Activated CD4-positive, alpha-beta T cell treated with anti-CD3 and anti-CD28 coated beads, Interleukin-2, amount 50 U/mL, for 48 hours (primary cell): Measurements from ENCODE around the gene ASTN2.
A peak's percentile ranks its signal among the peaks of the same experiment; 100 is the strongest.

ENCODE experiments used
- DNase-seq, 2 experiments: peaks; one replicate each; pipeline ENCODE4 v3.0.0-alpha.2; 2020

The ASTN2 gene

DNA sequence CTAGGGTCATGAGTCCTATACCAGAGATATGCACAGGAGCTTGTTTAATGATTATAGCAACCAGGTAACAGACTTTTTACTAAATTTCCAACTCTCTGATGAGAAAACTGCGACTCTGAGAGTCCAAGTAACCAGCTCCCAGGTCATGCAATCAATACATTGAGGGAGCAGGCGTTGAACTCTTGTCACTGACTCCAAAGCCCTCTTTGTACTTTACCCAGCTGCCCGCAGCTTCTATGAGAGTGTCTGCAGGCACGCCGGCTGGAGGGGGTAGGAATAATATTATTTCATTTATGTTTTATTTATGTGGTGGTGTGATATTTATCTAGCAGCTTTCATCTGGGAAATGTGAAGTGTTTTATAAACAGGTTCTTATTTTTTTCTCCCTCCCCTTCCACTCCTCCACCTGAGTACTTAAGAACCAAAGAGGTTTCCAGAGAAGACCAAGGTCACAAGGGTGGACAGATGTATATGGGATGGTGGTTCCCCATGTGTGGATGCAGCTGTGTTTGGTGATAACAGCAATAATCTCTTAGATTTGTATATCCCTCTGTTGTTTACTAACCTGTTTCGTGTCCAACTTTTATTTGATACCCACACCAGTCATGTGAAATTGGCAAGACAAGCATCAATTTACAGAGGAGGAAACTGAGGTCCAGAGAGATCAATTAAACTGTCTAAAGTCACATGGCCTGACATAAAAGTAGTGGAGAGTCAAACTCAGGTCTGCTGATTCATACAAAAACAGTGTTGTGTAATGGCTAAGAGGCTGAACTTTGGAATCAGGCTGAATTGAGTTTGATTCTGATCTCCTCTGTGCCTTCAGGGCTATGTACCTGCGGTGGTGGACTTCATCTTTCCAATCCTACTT, 867.9 kb downstream of the ASTN2 start:
- no peak for DNase-seq

DNA sequence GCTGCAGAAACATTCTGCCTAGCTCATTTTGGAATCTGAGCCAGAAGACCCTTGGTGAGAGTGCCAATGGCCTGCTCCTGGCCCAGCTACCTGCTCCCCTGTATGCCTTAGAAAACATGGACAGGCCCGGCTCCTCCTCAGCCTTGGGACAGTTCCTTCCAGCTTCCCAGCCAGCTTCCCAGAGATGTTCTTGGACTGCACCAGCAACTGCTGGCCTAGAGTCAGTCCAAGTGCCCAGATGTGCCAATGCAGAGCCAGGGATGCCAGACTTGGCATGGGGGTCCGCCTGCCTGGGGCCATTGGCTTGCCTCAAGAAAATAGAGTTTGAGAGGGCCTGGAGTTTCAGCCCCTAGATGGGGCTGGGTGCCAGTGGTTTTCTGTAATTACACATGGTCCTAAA, 870.0 kb downstream of the ASTN2 start:
- no peak for DNase-seq

DNA sequence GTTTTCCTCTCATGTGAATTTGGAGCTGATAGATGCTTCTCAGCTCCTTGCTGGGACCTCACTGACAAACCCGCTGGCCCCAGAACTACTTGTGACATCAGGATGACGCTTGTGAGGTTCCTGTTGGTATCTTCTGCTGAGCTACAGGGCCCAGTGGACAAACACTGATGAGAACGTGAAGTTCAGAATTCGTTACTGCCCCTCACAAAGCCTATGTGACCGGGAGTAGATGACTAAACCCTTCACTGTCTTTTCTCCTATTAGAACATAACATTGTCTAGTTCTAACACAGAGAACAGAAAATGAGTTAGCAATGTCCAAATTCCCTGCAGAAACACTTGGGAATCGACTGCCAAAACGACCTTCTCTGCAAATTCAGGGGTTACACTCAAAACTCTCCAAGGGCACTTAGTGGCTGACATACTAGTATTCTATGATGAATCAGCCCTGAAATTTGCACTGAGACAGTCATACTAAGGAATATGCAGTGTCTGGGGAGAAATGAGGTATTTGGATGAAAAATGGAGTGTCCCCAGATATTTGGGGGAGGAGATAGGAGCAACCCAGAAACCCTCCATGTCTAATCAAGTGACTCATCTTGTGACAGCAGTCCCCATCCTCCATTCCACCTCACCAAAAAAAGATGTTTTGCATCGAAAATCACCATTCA, 871.0 kb downstream of the ASTN2 start:
- no peak for DNase-seq

DNA sequence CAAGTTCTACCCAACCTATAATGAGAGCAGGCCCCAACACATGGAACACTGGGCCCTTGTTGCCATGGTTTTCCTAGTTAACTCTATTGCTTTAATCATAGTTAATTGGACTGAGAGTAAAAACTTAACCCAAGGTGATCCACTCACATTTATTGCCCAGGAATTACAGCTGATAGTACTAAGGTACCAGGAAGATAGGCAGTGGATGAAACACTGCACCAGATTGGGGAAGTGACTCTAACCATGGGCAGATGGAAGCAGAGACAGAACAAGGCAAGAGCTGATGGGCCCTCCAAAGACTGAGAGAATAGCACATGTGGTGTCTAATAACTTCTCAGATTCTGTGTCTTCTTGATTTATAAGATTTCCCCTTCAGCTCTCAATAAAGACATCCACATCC, 873.5 kb downstream of the ASTN2 start:
- no peak for DNase-seq

DNA sequence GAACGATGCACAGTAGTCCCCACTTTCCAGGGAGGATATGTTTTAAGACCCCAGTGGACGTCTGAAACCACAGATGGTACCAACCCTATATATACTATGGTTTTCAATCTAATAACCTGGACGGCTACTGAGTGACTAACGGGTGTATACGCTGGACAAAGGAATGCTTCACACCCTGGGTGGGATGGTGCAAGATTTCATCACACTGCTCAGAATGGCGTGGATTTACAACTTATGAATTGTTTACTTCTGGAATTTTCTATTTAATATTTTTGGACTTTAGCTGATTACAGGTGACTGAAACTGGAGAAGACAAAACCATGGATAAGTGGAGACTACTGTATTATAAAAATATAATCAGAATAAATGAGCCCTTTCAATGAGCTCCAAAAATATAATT, 875.3 kb downstream of the ASTN2 start:
- DNase-seq: no peak

DNA sequence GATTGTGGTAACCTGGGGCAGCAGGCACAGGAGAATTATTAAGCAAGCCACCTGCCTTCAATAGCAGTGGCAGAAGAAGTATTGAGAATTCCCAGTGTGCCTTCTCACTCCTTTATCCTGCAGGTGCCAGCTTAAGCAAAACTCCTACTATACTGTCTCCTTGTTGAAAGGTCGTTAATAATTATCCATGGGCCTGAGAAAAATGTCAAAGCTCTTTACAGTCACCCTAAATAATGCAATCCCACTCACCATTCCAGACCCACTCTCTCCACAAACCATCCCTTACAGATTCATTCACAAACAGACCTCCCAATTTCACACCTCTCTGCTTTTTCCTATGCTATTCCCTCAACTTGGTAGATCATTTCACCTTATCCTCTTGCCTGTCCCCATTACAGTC, 889.2 kb downstream of the ASTN2 start:
- no peak for DNase-seq

DNA sequence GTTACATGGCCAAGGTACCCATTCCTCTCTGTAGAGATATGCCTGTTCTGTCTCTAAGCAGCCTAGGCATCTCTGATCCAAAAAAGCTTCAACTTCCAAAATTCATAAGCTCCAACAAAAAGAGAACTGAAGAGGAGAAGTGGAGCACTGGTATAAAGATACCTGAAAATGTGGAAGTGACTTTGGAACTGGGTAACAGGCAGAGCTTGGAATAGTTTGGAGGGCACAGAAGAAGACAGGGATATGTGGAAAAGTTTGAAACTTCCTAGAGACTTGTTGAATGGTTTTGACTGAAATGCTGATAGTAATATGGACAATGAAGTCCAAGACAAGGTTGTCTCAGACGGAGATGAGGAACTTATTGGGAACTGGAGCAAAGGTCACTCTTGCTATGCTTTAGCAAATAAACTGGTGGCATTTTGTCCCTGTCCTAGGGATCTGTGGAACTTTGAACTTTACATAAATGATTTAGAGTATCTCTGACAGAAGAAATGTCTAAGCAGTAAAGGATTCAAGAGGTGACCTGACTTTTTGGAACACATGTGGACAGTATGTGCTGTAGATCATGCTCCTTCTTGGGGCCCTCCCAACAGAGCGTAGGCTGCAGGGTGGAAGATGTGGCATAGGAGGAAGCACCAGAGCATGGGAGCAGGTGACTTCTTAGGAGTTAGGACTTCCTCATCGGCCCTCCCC, 889.9 kb downstream of the ASTN2 start:
- no peak for DNase-seq

DNA sequence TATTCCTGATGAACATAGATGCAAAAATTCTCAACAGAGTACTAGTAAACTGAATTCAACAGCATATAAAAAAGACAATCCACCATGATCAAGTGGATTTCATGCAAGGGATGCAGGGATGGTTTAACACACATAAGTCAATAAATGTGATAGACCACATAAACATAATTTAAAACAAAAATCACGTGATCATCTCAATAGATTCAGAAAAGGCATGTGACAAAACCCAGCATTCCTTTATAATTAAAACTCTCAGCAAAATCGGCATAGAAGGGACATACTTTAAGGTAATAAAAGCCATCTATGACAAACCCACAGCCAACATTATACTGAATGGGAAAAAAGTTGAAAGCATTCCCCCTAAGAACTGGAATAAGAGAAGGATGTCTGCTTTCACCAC, 894.6 kb downstream of the ASTN2 start:
- DNase-seq: no peak

DNA sequence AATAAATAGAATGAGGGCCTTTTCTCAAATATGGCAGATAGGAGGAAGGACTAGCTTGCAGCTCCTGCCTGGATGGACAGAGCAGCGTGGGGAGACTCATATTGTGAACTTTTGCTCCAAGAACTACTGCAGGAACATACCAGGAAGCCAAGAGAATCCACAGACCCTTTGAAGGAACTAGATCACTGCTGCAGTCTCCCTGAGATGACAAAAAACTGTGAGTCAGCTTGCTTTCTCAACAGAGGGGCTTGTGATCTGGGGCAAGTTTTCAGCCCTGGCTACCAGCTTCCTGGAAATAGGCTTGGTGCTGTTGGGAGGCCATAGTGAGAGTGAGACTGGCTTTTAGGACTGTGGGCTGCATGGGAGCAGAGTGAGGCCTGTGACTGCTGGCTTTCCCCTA, 898.4 kb downstream of the ASTN2 start:
- DNase-seq: no peak

DNA sequence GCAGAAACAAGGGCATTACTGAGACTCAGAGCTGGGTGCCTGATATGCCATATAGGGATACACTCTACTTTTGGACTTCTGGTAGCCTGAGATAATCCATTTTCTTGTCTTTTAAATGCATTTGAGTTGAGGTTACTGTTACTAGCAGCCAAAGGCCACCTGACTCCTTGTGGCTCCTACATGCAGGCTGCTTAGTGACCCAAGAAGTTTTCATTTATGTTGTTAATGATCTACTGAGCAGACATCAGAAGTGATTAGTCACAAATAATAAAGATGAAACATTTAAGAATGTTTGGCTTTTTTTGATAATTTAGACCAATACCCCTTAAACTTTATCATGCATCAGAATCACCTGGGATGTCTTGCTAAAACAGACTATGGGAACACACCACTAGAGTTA, 899.3 kb downstream of the ASTN2 start:
- DNase-seq: no peak

DNA sequence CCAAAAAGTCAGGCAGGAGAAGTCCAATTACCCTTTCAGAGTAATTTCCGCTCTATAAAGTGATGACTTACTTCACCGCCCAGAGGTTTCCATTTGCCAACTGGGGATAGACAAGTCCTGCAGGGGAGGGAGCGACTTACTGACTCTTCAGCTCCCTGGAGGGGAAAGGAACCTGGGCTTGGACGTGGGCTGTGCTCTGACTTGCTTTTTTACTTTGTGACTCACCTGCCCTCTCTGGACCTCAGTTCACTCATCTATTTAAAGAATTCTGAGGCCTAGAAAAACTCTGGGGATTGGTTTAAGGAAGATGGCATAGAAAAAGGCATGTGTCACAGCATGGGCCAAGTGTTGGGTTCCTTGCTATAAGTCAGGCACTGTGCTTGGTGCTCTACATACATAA, 908.2 kb downstream of the ASTN2 start:
- DNase-seq: no peak

DNA sequence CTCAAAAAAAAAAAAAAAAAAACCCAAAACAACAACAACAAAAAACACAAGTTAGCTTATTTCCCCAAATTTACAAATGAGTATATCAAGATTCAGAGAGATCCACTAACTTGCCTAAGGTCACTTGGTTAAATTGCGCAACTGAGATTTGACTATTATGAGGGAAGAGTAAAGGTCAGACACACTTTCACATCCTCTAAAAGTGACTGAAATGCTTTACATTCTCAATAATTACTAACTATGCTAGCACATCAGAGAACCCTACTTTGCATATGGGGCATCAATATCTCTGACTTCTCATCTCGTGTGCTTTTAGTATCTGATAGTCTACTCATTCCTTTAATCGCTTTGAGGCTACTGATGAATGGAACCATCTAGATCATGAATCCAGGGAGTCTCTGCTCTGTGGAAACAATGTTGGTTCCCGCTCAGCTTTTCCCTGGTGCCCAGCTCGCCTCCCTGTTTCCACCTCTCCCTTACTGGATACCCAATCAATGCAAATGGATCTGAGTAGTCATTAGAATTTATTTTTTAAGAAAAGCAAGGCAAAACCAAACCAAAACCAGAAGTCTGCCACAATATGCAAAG, 909.9 kb downstream of the ASTN2 start:
- no peak for DNase-seq

DNA sequence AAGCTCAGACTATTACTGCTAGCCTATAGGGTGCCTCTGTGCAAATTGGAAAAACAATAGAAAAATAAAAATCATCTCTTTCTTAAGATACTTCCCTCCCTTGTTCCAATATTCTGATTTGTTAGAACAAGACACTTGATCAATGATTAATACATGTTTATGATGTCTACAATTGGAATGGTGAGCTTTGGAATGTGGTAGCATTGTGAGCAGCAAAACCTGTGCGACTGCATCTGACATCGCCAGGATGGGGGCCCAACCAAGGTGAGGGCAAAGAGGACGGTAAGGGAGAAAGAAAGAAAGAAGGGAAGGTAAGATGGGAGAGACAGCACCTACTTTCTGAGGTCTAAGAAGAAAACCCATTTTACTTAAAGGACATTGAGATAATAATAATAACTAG, 910.8 kb downstream of the ASTN2 start:
- no peak for DNase-seq

DNA sequence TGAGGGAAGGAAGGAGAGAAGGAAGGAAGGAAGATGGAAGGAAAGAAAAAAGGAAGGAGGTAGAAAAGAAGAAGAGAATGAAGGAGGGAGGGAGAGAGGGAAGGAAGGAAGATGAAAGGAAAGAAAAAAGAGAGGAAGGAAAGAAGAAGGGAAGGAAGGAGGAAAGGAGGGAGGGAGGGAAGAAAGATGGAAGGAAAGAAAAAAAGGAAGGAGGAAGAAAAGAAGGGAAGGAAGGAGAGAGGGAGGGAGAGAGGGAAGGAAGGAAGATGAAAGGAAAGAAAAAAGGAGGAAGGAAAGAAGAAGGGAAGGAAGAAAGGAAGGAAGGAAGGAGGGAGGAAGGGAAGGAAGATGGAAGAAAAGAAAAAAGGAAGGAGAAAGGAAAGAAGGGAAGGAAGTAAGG, 912.1 kb downstream of the ASTN2 start:
- DNase-seq: no peak

DNA sequence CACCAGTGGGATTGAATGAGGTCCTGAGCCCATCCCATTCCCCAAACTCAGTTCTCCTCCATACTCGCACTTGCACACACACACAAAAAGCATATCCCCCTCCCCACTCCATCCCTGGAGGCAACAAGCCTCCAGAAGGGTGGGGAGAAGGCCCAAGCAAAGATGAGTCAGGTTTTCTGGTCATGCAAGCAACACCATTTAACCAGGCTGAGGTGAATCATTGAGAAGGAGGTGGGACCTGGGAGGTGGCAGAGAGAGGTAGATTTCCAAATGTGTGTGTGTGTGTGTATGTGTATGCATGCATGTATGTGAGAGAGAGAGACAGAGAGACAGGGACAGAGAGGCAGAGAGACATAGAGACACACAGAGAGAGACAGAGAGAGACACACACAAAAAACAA, 913.0 kb downstream of the ASTN2 start:
- DNase-seq: no peak

DNA sequence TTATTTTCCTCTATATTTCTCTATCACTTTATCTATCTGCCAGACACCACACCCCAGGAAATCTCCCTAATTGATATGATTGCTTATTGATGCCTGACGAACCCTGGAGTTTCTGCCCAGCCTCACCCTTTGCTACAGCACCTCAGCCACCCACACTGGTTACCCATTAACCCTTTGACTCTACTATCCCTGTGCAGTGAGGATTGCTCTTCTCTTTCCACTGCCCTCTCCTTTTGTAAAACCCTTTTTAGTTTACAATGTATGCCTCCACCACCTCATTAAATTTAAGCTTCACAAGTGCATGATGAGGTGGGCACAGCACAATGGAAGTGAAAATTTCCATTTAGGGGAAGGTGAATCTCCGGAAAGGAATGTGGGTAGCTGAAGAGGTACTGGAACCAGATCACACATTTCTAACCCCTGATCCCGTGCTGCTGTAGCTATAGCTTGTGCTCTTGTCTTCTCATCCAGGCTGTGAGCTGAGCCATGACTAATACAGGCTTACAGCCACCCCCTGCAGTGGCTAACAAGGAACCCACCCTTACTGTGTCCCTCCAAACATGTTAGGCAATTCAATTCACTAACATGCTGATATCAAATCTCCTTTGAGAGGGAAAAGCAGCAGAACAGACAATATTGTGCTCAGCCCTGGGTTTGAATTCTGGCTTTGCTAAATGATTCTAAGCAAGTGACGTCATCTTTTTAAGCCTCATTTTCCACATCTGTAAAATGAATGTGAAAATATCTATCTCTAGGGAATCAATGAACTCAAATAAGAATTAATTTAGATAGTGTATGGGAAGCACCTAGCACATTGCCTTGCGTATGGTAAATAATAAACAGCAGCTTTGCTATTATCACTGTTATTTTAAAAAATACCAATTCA, 914.6 kb downstream of the ASTN2 start:
- no peak for DNase-seq

DNA sequence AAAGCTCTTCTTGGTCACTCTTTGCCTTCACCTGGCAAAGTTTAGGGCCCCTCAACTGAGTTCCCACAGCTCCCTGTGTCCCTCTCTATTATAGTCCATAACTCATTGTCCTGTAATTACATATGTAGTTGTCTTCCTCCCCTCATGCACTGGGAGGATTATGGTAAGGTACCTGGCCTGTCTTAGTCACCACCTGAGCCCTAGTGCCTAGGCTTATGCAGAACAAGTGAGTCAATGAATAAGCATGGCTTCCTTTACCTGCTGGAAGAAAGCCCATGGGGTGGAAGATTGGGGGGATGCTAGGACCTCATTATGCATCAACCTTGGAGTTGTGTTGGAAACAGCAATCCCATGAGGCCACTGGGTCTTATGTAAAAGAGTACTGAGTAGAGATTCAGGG, 915.4 kb downstream of the ASTN2 start:
- DNase-seq: no peak

DNA sequence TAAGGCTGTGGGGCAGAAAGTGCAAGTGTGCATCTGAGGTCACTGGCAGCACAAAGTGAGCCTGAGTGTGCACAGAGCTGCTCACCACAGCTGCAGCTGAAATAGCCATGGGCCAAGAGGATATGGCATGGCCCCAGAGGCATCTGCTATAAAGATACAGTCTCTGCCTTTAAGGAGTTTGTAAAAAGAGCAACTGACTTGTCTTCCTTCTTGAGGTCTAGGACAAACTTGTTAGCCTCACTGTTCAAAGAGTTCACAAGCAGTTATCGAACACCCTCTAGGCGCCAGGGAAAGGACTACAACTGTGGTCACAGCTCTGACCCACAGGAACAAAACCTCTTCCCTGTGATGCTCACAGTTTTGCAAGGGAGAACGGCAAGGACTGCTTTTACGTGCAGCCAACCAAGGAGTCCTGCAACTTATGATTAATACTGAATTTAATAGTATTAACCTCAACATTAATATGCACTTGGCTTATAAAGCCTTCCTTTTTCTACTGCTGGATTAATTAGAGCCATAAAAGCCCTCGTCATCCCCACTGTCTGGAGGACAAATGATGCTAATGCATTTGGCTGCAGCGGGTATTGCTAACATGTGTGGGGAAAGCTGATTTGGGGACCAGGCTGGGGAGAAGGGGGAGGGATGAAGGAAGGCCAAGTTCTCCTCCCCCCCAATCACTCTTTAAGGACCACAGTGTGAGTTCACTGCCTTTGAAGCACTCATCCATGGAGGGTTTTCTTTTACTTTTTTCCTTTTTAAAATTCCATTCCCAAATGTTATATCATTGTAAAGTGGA, 917.6 kb downstream of the ASTN2 start:
- no peak for DNase-seq

DNA sequence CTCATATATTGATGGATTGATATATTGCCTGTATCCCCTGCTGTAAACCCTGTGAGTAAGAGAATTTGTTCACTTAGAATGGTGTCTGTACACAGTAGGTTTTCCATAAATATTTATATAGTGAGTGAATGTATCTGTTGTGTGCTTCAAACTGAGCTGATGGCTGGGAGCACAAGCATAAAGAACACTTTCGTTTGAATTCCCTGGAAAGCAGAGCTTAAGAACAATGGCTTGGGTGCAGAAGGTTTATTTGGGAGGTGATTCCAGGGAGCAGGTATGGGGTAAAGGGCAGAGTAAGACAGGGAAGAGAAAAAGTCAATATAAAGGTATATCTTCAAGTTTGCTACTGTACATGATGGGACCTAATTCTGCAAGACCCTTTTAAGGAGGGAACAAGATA, 918.7 kb downstream of the ASTN2 start:
- DNase-seq: no peak

DNA sequence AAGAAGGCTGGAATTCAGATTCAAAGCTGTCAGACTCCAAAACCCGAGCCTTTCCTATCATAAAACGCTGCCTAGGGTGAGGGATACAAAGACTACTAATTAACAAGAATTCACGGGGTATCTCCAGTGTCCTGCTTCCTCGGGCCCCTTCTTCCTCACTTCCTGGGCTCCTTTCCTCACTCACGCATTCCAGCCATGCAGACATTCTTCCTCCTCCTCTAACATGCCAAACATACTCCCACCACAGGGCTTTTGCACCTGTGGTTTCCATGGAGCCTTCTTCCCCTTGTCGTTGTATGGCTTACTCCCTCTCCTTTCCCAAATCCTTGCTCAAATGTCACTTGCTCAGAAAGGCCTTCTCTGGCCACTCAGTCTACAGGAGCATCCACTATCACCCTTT, 919.1 kb downstream of the ASTN2 start:
- DNase-seq: no peak

DNA sequence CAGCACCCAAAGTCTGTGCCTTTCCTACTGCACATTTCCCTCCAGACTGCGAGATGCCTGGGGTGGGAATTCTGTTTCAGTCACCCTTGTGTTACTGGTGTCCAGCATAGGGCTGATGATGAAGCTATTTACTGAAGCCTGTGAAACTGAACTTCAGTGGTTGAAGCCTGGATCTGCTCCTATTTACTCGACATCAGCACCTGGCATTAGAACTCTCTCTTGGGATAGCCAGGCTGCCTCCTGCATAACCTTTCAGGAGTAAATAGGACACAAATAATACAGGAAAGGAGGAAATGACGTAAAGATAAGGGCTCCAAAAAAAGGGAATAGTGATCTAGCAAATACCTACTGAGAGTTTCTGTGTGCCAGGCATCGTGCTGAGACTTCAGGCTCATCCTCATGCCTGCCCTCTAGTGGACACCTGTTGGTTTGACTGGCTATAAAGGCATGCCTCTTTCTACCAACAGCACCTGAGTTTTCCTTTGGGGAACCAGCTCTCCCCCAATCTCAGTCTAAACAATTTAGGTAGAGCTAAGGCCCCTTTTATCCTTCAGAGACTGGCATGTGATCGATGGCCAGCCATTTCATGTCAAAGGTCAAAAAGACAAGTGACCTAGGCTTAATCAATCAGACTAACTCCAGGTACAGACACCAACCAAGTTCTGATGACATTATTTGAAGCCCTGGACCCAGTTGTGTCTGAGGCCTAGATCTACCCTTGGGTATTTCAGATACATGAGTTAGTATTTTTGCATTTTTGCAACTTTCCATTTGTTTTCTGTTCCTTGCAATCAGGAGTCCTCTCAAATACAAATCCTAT, 919.8 kb downstream of the ASTN2 start:
- peak; percentile 45 to 46 for DNase-seq
